ENCODE data around the gene ORM2.

Gene ORM2

DNA sequence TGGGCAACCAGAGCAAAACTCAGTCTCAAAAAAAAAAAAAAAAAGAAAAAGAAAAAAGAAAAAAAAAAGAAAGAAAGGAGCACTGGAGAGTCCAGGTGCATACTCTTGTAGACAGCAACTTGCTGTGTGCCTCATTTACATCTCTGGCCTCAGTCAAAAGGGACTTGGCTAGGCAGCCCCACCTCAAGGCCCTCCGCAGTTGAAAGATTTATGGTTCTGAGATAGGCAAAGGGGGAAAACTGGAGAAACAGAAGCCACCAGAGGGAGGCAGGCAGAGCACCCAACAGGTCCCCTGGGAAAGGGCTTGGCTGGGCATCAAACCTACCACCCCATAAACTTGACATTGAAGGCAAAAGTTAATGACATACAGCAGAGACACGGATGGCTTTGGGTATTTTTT is 6.1 kb downstream of the ORM2 start:
- Histone ChIP-seq H3K9ac (ENCODE audit: low read length) (no peak overlapping the region), H3K79me2 (ENCODE audit: low read length) (no peaks in the 10 kb centered on the region), H4K20me1 (ENCODE audit: insufficient read depth, low read length) (peaks cover 7% of the 10 kb centered on the region; the same call in 1 of the 2 replicates), H3K9me3 (ENCODE audit: insufficient read depth, low read length) (no peaks in the 10 kb centered on the region), H3K4me2 (ENCODE audit: low read length) (no peak overlapping the region), H2AFZ (ENCODE audit: low read depth, low read length) (no peak overlapping the region), H3K4me3 (ENCODE audit: low read length) (no peak overlapping the region), H3K27ac (ENCODE audit: low read length) (no peak overlapping the region), H3K27me3 (ENCODE audit: low read depth, low read length) (no peaks in the 10 kb centered on the region), H3K36me3 (replicated peaks; ENCODE audit: low read depth, low read length) (peaks cover 58% of the 10 kb centered on the region), H3K4me1 (ENCODE audit: low read length) (peaks cover 19% of the 10 kb centered on the region)
- TF ChIP-seq, protein P1, sequence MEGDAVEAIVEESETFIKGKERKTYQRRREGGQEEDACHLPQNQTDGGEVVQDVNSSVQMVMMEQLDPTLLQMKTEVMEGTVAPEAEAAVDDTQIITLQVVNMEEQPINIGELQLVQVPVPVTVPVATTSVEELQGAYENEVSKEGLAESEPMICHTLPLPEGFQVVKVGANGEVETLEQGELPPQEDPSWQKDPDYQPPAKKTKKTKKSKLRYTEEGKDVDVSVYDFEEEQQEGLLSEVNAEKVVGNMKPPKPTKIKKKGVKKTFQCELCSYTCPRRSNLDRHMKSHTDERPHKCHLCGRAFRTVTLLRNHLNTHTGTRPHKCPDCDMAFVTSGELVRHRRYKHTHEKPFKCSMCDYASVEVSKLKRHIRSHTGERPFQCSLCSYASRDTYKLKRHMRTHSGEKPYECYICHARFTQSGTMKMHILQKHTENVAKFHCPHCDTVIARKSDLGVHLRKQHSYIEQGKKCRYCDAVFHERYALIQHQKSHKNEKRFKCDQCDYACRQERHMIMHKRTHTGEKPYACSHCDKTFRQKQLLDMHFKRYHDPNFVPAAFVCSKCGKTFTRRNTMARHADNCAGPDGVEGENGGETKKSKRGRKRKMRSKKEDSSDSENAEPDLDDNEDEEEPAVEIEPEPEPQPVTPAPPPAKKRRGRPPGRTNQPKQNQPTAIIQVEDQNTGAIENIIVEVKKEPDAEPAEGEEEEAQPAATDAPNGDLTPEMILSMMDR (IDR thresholded peaks at IDR 0.05; ENCODE audit: low read depth, low read length): no peak
- no peak for TF ChIP-seq EZH2phosphoT487 (IDR thresholded peaks at IDR 0.05; ENCODE audit: low read depth)

- H3K9ac ChIP-seq (ENCODE audit: low read length): no peak overlapping the region
- peaks cover 19% of the 10 kb centered on the region for H3K4me1 ChIP-seq (ENCODE audit: low read length)
- H3K79me2 ChIP-seq (ENCODE audit: low read length): no peaks in the 10 kb centered on the region
- peaks cover 62% of the 10 kb centered on the region for H3K36me3 ChIP-seq (replicated peaks; ENCODE audit: low read depth, low read length)
- TF ChIP-seq, protein P1 (IDR thresholded peaks at IDR 0.05; ENCODE audit: low read depth, low read length): no peak
- no peak for TF ChIP-seq EZH2phosphoT487 (IDR thresholded peaks at IDR 0.05; ENCODE audit: low read depth)
- no peak overlapping the region for H3K27ac ChIP-seq (ENCODE audit: low read length)
- H3K9me3 ChIP-seq (ENCODE audit: insufficient read depth, low read length): no peaks in the 10 kb centered on the region
- H4K20me1 ChIP-seq (ENCODE audit: insufficient read depth, low read length): peaks cover 7% of the 10 kb centered on the region; the same call in 1 of the 2 replicates
- H3K4me3 ChIP-seq (ENCODE audit: low read length): no peak overlapping the region
- no peak overlapping the region for H3K4me2 ChIP-seq (ENCODE audit: low read length)
- no peaks in the 10 kb centered on the region for H3K27me3 ChIP-seq (ENCODE audit: low read depth, low read length)
- H2AFZ ChIP-seq (ENCODE audit: low read depth, low read length): no peak overlapping the region
Observed at GRCh38 chr9:114336157-114336556, 6.5 kb downstream of the ORM2 start.

DNA sequence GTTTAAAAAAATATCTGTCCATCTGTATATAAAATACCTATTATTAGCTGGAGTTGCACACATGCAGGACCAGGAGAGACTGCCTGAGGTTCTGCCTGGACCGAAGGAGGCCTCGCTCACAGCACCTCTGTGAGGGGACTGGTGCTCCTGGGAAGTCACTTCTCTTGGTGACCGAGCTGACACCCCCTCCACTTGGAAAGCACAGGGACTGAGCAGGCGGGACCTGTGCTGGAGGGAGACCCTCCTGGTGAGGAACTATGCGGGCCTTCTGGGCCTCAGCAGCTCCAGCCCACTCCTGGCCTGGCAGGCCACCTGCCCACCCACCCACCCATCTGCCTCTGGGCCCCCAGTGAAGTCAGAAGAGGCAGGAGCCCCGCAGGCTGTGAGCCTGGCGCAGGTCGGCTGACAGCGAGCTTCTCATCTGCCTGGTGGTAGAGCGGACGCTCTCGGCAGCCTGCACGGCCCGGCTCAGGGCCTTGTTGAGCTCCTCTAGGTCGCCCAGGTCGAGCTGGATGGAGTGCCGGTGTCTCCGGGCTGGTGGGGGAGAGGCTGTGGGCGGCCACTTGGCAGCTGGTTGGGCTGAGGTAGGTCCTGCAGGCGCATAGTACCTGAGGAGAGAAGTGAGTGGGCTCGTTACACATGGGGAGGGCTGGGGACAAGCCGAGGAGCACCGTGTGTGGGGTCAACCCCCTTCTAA is 7.2 kb downstream of the ORM2 start:
- TF ChIP-seq, protein P1 (IDR thresholded peaks at IDR 0.05; ENCODE audit: low read depth, low read length): no peak
- TF ChIP-seq EZH2phosphoT487 (IDR thresholded peaks at IDR 0.05; ENCODE audit: low read depth): no peak
- Histone ChIP-seq H3K79me2 (ENCODE audit: low read length) (no peaks in the 10 kb centered on the region), H2AFZ (ENCODE audit: low read depth, low read length) (no peak overlapping the region), H3K9me3 (ENCODE audit: insufficient read depth, low read length) (no peaks in the 10 kb centered on the region), H3K27ac (ENCODE audit: low read length) (no peak overlapping the region), H3K4me2 (ENCODE audit: low read length) (no peak overlapping the region), H3K36me3 (replicated peaks; ENCODE audit: low read depth, low read length) (peaks cover 69% of the 10 kb centered on the region), H3K27me3 (ENCODE audit: low read depth, low read length) (no peaks in the 10 kb centered on the region), H3K9ac (ENCODE audit: low read length) (no peak overlapping the region), H4K20me1 (ENCODE audit: insufficient read depth, low read length) (peaks cover 7% of the 10 kb centered on the region; the same call in 1 of the 2 replicates), H3K4me1 (ENCODE audit: low read length) (peaks cover 19% of the 10 kb centered on the region), H3K4me3 (ENCODE audit: low read length) (no peak overlapping the region)

DNA sequence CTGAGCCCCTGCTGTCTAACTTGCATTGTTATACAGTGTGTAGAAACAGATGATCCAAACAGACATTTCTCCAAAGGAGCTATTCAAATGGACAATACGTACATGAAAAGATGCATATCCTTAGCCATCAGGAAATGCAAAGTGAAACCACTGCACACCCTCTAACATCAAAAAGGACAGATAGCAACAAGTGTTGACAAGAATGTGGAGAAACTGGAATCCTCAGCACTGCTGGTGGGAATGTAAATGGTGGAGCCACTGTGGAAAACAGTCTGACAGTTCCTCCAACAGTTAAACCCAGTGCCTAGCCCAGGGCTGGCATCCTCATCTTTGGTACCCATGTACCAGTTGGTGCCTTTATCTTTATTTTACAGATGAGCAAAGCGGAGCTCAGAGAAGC is 8.5 kb downstream of the ORM2 start:
- Histone ChIP-seq H2AFZ (ENCODE audit: low read depth, low read length) (no peak overlapping the region), H3K4me3 (ENCODE audit: low read length) (no peak overlapping the region), H3K4me2 (ENCODE audit: low read length) (no peak overlapping the region), H3K9me3 (ENCODE audit: insufficient read depth, low read length) (no peaks in the 10 kb centered on the region), H3K9ac (ENCODE audit: low read length) (no peak overlapping the region), H3K79me2 (ENCODE audit: low read length) (no peaks in the 10 kb centered on the region), H3K27ac (ENCODE audit: low read length) (no peak overlapping the region), H3K36me3 (replicated peaks; ENCODE audit: low read depth, low read length) (peaks cover 77% of the 10 kb centered on the region), H3K27me3 (ENCODE audit: low read depth, low read length) (no peaks in the 10 kb centered on the region), H3K4me1 (ENCODE audit: low read length) (peaks cover 14% of the 10 kb centered on the region), H4K20me1 (ENCODE audit: insufficient read depth, low read length) (peaks cover 7% of the 10 kb centered on the region; the same call in 1 of the 2 replicates)
- TF ChIP-seq, protein P1 (IDR thresholded peaks at IDR 0.05; ENCODE audit: low read depth, low read length): no peak
- TF ChIP-seq EZH2phosphoT487 (IDR thresholded peaks at IDR 0.05; ENCODE audit: low read depth): no peak

Data from OCI-LY3 (cell line).